Measurements from ENCODE around the gene PRKACB. TPM values are rescaled to one million over a fixed set of nuclear protein-coding genes. Genes with fewer than 3 reads are reported as not detected.

The PRKACB gene
- total and polyA plus RNA-seq, 2 of the 8 experiments (the other 6 are each of a cell fraction or from before 2014, with no cell fraction given), result 7.8 to 31.0 TPM

- Histone ChIP-seq H4K91ac (replicated peaks; ENCODE audit: insufficient read length, low read length) (no peak overlapping the region), H3K9ac (replicated peaks in 1 of 4; ENCODE audit: extremely low read depth in 1 of 4, low read depth in 3 of 4, low read length in 3 of 4) (no peak overlapping the region), H2BK20ac (ENCODE audit: low read length) (no peak overlapping the region), H3K4me3 (ENCODE audit: extremely low read depth in 1 of 4, insufficient read depth in 2 of 4, low read depth in 3 of 4, low read length in 4 of 4) (no peak overlapping the region), H4K5ac (ENCODE audit: insufficient read length, low read depth, low read length) (no peak overlapping the region), H2BK15ac (ENCODE audit: low read length) (no peak overlapping the region), H3K27ac (ENCODE audit: low read depth, low read length) (no peak overlapping the region), H3K79me2 (ENCODE audit: control insufficient read depth in 1 of 2, insufficient read depth in 2 of 2, low read length in 2 of 2) (no peaks in the 10 kb centered on the region), H3K23me2 (ENCODE audit: low read depth, low read length) (no peaks in the 10 kb centered on the region), H2BK12ac (ENCODE audit: low read depth, low read length) (no peak overlapping the region), H3K56ac (replicated peaks; ENCODE audit: insufficient read length, low read depth, low read length) (no peak overlapping the region), H3K4me1 (replicated peaks in 1 of 4; ENCODE audit: control insufficient read depth in 3 of 4, insufficient read depth in 4 of 4, low read length in 3 of 4) (no peaks in the 10 kb centered on the region), H4K20me1 (replicated peaks in 1 of 2; ENCODE audit: control insufficient read depth in 1 of 2, insufficient read depth in 2 of 2, low read length in 2 of 2) (no peaks in the 10 kb centered on the region), H3K36me3 (ENCODE audit: control insufficient read depth in 2 of 4, insufficient read depth in 4 of 4, low read length in 3 of 4) (no peaks in the 10 kb centered on the region), H3K18ac (ENCODE audit: extremely low read depth, low read length) (no peak overlapping the region), H3K14ac (ENCODE audit: insufficient read length) (no peak overlapping the region), H2AFZ (ENCODE audit: low read length) (no peak overlapping the region), H2BK120ac (replicated peaks; ENCODE audit: low read depth, low read length) (no peak overlapping the region), H3K9me3 (ENCODE audit: insufficient read depth in 2 of 2, low read depth in 1 of 2, low read length in 1 of 2) (0 out of 4 replicates have a peak, but pooled peaks cover 0 to 4% of the 10 kb centered on the region in 2 experiments), H3K23ac (ENCODE audit: insufficient read length) (no peak overlapping the region), H2BK5ac (ENCODE audit: low read depth, low read length) (no peak overlapping the region), H3K79me1 (ENCODE audit: low read depth, low read length) (no peaks in the 10 kb centered on the region), H2AK5ac (ENCODE audit: low read depth, low read length) (no peak overlapping the region), H4K8ac (ENCODE audit: extremely low read depth, insufficient read depth, low read length) (no peak overlapping the region), H3K4me2 (ENCODE audit: insufficient read depth in 1 of 2, low read depth in 2 of 2, low read length in 2 of 2) (no peak overlapping the region), H3K27me3 (replicated peaks in 1 of 4; ENCODE audit: control insufficient read depth in 3 of 4, extremely low read depth in 1 of 4, insufficient read depth in 3 of 4, low read length in 3 of 4) (no peaks in the 10 kb centered on the region), H3K4ac (replicated peaks; ENCODE audit: insufficient read length, low read depth, low read length) (no peak overlapping the region)
- no peak for TF ChIP-seq POLR2A (IDR thresholded peaks at IDR 0.05; ENCODE audit: control extremely low read depth in 1 of 2, low read depth in 2 of 2, low read length in 2 of 2)
- TF ChIP-seq SP1 (IDR thresholded peaks at IDR 0.05; ENCODE audit: low read depth, low read length), result no peak
- no peak for TF ChIP-seq JUN (IDR thresholded peaks at IDR 0.05; ENCODE audit: low read depth, low read length)
- no peak for TF ChIP-seq ZNF274 (IDR thresholded peaks at IDR 0.05; ENCODE audit: borderline replicate concordance, extremely low read depth, low read length)
- no peak for TF ChIP-seq SUZ12 (IDR thresholded peaks at IDR 0.05; ENCODE audit: low read length)
- TF ChIP-seq KDM4A (IDR thresholded peaks at IDR 0.05; ENCODE audit: low read depth, low read length, severe bottlenecking), result no peak
- POLR2A ChIA-PET (ENCODE audit: partially characterized antibody), result no interaction called here
- FAIRE-seq, result no peak
- DNase-seq (ENCODE audit: low read depth in 1 of 2, low spot score in 2 of 2), result no peak
- CTCF ChIA-PET (ENCODE audit: partially characterized antibody), result interaction anchor here (2.6 kb wide), 1 partner anchor 13 kb away, joined by 14 read pairs; no protein-coding TSS in a partner anchor
Observed at GRCh38 chr1:84135341-84135740, 8.7 kb upstream of the PRKACB start.

All from H1 (cell line).